ENCODE measurements around the gene SLC37A1. TPM values are rescaled to one million over a fixed set of nuclear protein-coding genes. Genes with fewer than 3 reads are reported as not detected.
A peak's percentile ranks its signal among the peaks of the same experiment; 100 is the strongest.

SLC37A1 gene
- total RNA-seq, 2 experiments from 2014 or later: 12.8 to 14.9 TPM

DNA sequence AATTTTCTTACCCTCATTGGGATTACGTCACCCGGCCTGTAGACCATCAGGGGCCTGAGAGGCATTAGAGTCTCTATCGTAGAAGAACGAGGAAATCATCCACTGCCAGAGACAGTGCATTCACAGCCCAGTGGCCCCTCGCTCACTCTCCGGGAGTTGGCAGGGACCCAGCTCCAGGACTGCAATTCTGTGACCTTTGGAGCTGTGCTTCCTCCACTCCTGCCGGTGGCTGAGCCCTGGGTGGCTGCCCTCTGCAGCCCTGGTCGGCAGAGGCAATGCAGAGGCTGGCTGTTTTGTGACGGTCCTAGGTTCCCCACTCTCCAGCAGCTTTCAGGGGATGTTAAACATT lies 12.7 kb downstream of the SLC37A1 start:
- H3K27ac Mint-ChIP-seq: no peak overlapping the region
- no peaks in the 10 kb centered on the region for H3K9me3 Mint-ChIP-seq
- DNase-seq: no peak
- intact Hi-C loops (cut with micrococcal nuclease): loop anchor here (5.0 kb wide), 1 partner anchor 59 kb away; no protein-coding TSS in a partner anchor
- ChIA-PET POLR2A (interaction anchor here (1.0 to 5.4 kb wide), 7 partner anchors 9 to 293 kb away, joined by 3 to 31 read pairs (median 4); partner anchors contain the start of gene SLC37A1), CTCF (interaction anchor here (1.5 to 3.2 kb wide), 4 partner anchors 10 to 381 kb away, joined by 3 to 12 read pairs (median 6); no protein-coding TSS in a partner anchor)
- H3K4me1 Mint-ChIP-seq (ENCODE audit: low read depth): peaks cover 52% of the 10 kb centered on the region
- H3K27me3 Mint-ChIP-seq: no peaks in the 10 kb centered on the region
- H3K36me3 Mint-ChIP-seq (ENCODE audit: low read depth): peaks cover 25% of the 10 kb centered on the region
- ATAC-seq: no peak
- TF ChIP-seq, protein P1, sequence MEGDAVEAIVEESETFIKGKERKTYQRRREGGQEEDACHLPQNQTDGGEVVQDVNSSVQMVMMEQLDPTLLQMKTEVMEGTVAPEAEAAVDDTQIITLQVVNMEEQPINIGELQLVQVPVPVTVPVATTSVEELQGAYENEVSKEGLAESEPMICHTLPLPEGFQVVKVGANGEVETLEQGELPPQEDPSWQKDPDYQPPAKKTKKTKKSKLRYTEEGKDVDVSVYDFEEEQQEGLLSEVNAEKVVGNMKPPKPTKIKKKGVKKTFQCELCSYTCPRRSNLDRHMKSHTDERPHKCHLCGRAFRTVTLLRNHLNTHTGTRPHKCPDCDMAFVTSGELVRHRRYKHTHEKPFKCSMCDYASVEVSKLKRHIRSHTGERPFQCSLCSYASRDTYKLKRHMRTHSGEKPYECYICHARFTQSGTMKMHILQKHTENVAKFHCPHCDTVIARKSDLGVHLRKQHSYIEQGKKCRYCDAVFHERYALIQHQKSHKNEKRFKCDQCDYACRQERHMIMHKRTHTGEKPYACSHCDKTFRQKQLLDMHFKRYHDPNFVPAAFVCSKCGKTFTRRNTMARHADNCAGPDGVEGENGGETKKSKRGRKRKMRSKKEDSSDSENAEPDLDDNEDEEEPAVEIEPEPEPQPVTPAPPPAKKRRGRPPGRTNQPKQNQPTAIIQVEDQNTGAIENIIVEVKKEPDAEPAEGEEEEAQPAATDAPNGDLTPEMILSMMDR (IDR thresholded peaks at IDR 0.05): no peak
- H3K4me3 Mint-ChIP-seq: no peak overlapping the region

DNA sequence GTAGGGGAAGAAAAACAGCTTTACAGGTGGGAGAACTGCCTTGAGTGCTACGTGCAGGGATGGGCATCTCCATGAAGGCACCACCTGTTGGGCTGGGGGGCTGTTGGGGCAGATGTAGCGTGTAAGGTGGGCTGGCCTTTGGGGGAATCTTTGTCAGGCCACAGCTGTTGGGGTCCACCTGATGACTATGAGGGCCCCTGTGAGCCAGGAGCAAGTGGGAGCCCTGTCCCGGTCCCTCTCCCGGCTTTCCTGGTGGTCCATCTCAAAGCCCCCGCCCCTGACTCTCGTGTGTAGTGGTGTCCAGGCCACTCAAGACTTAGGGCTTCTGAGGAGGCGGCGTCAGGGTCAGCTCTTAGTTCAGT lies 13.5 kb downstream of the SLC37A1 start:
- no peaks in the 10 kb centered on the region for H3K27me3 Mint-ChIP-seq
- ChIA-PET POLR2A (interaction anchor here (0.7 to 5.4 kb wide), 8 partner anchors 9 to 293 kb away, joined by 3 to 31 read pairs (median 3); partner anchors contain the start of gene SLC37A1), CTCF (interaction anchor here (1.0 to 3.2 kb wide), 12 partner anchors 10 to 382 kb away, joined by 3 to 12 read pairs (median 4); partner anchors contain the start of gene RSPH1)
- H3K36me3 Mint-ChIP-seq (ENCODE audit: low read depth): peaks cover 25% of the 10 kb centered on the region
- H3K27ac Mint-ChIP-seq: peak overlapping the region; percentile 82
- TF ChIP-seq, protein P1 (IDR thresholded peaks at IDR 0.05): no peak
- intact Hi-C loops (cut with micrococcal nuclease): loop anchor here (5.0 kb wide), 1 partner anchor 60 kb away; no protein-coding TSS in a partner anchor
- DNase-seq (no peak), ATAC-seq (no peak)
- H3K4me3 Mint-ChIP-seq: no peak overlapping the region
- H3K4me1 Mint-ChIP-seq (ENCODE audit: low read depth): peaks cover 52% of the 10 kb centered on the region
- no peaks in the 10 kb centered on the region for H3K9me3 Mint-ChIP-seq

DNA sequence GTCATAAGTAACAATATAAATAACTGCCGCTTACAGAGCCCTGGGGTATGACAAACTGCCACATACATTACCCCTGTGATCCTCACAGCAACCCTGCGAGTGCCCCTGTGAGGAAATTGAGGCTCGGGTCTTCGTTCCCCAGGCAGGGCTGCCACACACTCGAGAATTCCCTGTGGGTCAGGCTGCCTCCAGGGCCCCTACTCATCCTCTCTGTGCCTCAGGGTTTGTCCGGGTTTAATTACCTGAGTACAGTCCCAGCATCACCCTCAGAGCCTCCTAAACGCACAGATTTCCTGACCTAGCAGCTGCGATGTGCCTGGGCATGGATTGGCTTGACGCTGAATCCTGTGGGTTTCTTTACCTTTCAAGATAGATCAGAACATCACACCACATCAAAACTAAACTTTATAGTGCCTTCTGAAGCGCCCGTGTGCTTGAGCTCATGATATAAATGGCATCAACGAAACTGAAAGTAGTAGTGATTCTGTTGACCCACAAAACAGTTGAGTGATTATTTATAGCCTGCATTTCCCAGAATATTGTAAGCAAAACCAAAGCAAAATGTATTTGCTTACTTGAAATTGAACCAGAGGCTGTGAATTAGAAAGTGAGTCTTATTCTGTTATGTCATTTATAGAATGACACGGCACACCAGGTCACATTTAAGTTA lies 14.0 kb downstream of the SLC37A1 start:
- intact Hi-C loops (cut with micrococcal nuclease): loop anchor here (5.0 kb wide), 1 partner anchor 60 kb away; no protein-coding TSS in a partner anchor
- ATAC-seq (peak; percentile 87), DNase-seq (peak; percentile 78)
- CTCF ChIA-PET: interaction anchor here (1.0 to 3.2 kb wide), 12 partner anchors 9 to 382 kb away, joined by 3 to 12 read pairs (median 4); partner anchors contain the start of gene RSPH1
- Mint-ChIP-seq H3K4me3 (peak overlapping the region; percentile 54), H3K27me3 (no peaks in the 10 kb centered on the region), H3K36me3 (ENCODE audit: low read depth) (peaks cover 25% of the 10 kb centered on the region), H3K9me3 (no peaks in the 10 kb centered on the region), H3K27ac (peak overlapping the region; percentile 82), H3K4me1 (ENCODE audit: low read depth) (peaks cover 52% of the 10 kb centered on the region)
- POLR2A ChIA-PET: interaction anchor here (0.7 to 5.4 kb wide), 9 partner anchors 9 to 294 kb away, joined by 3 to 31 read pairs (median 3); partner anchors contain the start of gene SLC37A1
- TF ChIP-seq, protein P1 (IDR thresholded peaks at IDR 0.05): no peak

DNA sequence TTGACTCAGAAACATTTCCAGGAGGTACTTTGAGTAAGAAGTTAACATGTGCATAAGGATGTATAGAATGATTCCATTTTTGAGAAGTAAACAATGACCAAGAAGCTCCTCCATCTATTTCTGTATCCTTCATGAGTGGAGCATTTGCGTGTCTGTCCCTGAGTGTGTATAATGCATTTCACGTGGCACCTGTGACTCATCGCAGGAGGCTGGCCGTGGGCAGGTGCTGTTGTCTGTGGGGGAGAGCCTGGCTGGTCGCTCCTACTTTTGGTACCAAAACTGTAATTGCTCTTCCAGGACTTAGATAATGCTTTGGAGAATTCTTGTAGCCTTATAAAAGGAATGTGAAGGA lies 16.5 kb downstream of the SLC37A1 start:
- peaks cover 53% of the 10 kb centered on the region for H3K4me1 Mint-ChIP-seq (ENCODE audit: low read depth)
- H3K9me3 Mint-ChIP-seq: no peaks in the 10 kb centered on the region
- ChIA-PET POLR2A (no interaction called here), CTCF (no interaction called here)
- peaks cover 15% of the 10 kb centered on the region for H3K36me3 Mint-ChIP-seq (ENCODE audit: low read depth)
- TF ChIP-seq, protein P1 (IDR thresholded peaks at IDR 0.05): no peak
- H3K27me3 Mint-ChIP-seq: no peaks in the 10 kb centered on the region
- ATAC-seq: no peak
- intact Hi-C loops (cut with micrococcal nuclease): no loop called here
- H3K27ac Mint-ChIP-seq: no peak overlapping the region
- H3K4me3 Mint-ChIP-seq: no peak overlapping the region
- DNase-seq: peak; percentile 46

DNA sequence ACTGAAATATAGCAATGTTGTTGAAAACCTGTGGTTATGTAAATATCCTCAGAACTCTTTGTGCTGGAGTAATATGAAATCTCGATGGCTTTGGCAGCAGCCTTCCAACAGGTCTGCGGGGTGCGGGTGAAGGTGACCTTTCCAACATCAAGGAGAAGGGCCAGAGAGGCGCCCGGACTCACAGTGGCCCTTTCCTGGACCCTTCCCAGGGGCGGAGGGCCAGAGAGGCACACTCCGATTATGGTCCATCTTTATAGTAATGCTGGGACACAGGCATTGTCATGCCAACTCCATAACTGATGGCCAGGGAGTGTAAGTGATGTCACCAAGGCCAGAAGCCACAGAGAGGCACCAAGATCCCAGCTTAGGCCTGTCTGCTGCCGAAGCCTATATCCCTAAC lies 18.1 kb downstream of the SLC37A1 start:
- no peaks in the 10 kb centered on the region for H3K9me3 Mint-ChIP-seq
- TF ChIP-seq, protein P1 (IDR thresholded peaks at IDR 0.05): no peak
- H3K4me1 Mint-ChIP-seq (ENCODE audit: low read depth): peaks cover 38% of the 10 kb centered on the region
- no peaks in the 10 kb centered on the region for H3K27me3 Mint-ChIP-seq
- H3K36me3 Mint-ChIP-seq (ENCODE audit: low read depth): peaks cover 5% of the 10 kb centered on the region
- DNase-seq (no peak), ATAC-seq (no peak)
- intact Hi-C loops (cut with micrococcal nuclease): no loop called here
- ChIA-PET CTCF (no interaction called here), POLR2A (interaction anchor here (1.0 kb wide), 1 partner anchor 35 kb away, joined by 3 read pairs; no protein-coding TSS in a partner anchor)
- H3K4me3 Mint-ChIP-seq: no peak overlapping the region
- no peak overlapping the region for H3K27ac Mint-ChIP-seq
